ENCODE measurements around the gene DDX10. TPM values are rescaled to one million over a fixed set of nuclear protein-coding genes. Genes with fewer than 3 reads are reported as not detected.
A peak's percentile ranks its signal among the peaks of the same experiment; 100 is the strongest.

Gene DDX10
- total RNA-seq, 1 donor from 2014 or later: 32.2 TPM

- Mint-ChIP-seq H3K4me1 (ENCODE audit: low read depth, unreplicated experiment) (peaks cover 4% of the 10 kb centered on the region), H3K27ac (ENCODE audit: unreplicated experiment) (no peak overlapping the region), H3K9me3 (ENCODE audit: unreplicated experiment) (no peaks in the 10 kb centered on the region), H3K27me3 (ENCODE audit: low read depth, unreplicated experiment) (no peaks in the 10 kb centered on the region), H3K4me3 (ENCODE audit: unreplicated experiment) (no peak overlapping the region), H3K36me3 (ENCODE audit: low read depth, unreplicated experiment) (no peaks in the 10 kb centered on the region)
- H3K4me3 ChIP-seq (ENCODE audit: insufficient read depth, low read depth, low read length): no peak overlapping the region
- DNase-seq (ENCODE audit: low read depth) (peak; percentile 67), FAIRE-seq (no peak)
- no peak overlapping the region for H3K9ac ChIP-seq (ENCODE audit: low read length)
- H3K36me3 ChIP-seq (ENCODE audit: insufficient read depth, low read length): no peaks in the 10 kb centered on the region
- H3K4me1 ChIP-seq (ENCODE audit: insufficient read depth, low read length): peaks cover 18% of the 10 kb centered on the region
- no peaks in the 10 kb centered on the region for H4K20me1 ChIP-seq (ENCODE audit: insufficient read depth, low read length)
- TF ChIP-seq EZH2 (IDR thresholded peaks at IDR 0.05; ENCODE audit: insufficient read depth, low read length): no peak
- TF ChIP-seq CTCF (IDR thresholded peaks at IDR 0.05; ENCODE audit: insufficient read depth, low read depth, low read length): no peak
- H3K27me3 ChIP-seq (ENCODE audit: insufficient read depth, low read length): no peaks in the 10 kb centered on the region
- H3K27ac ChIP-seq (ENCODE audit: low read depth, low read length): no peak overlapping the region
- no peak overlapping the region for H2AFZ ChIP-seq (ENCODE audit: low read depth, low read length)
- no peaks in the 10 kb centered on the region for H3K9me3 ChIP-seq (ENCODE audit: insufficient read depth, low read depth, low read length)
- H3K79me2 ChIP-seq (ENCODE audit: insufficient read depth, low read length): peaks cover 4% of the 10 kb centered on the region
- peak overlapping the region; percentile 25 for H3K4me2 ChIP-seq (ENCODE audit: low read length)
These were observed 200.5 kb downstream of the DDX10 start for GRCh38 chr11:108865406-108865805.

- Histone ChIP-seq H3K9me3 (ENCODE audit: insufficient read depth, low read depth, low read length) (no peaks in the 10 kb centered on the region), H3K27me3 (ENCODE audit: insufficient read depth, low read length) (no peaks in the 10 kb centered on the region), H3K4me1 (ENCODE audit: insufficient read depth, low read length) (peaks cover 32% of the 10 kb centered on the region), H3K9ac (ENCODE audit: low read length) (no peak overlapping the region), H3K27ac (ENCODE audit: low read depth, low read length) (no peak overlapping the region), H3K36me3 (ENCODE audit: insufficient read depth, low read length) (no peaks in the 10 kb centered on the region), H3K4me3 (ENCODE audit: insufficient read depth, low read depth, low read length) (no peak overlapping the region), H3K4me2 (ENCODE audit: low read length) (no peak overlapping the region), H4K20me1 (ENCODE audit: insufficient read depth, low read length) (no peaks in the 10 kb centered on the region), H2AFZ (ENCODE audit: low read depth, low read length) (no peak overlapping the region), H3K79me2 (ENCODE audit: insufficient read depth, low read length) (peaks cover 4% of the 10 kb centered on the region)
- Mint-ChIP-seq H3K4me1 (ENCODE audit: low read depth, unreplicated experiment) (peaks cover 16% of the 10 kb centered on the region), H3K27me3 (ENCODE audit: low read depth, unreplicated experiment) (no peaks in the 10 kb centered on the region), H3K27ac (ENCODE audit: unreplicated experiment) (no peak overlapping the region), H3K4me3 (ENCODE audit: unreplicated experiment) (no peak overlapping the region), H3K9me3 (ENCODE audit: unreplicated experiment) (no peaks in the 10 kb centered on the region), H3K36me3 (ENCODE audit: low read depth, unreplicated experiment) (no peaks in the 10 kb centered on the region)
- FAIRE-seq: no peak
- no peak for DNase-seq (ENCODE audit: low read depth)
- TF ChIP-seq EZH2 (IDR thresholded peaks at IDR 0.05; ENCODE audit: insufficient read depth, low read length): no peak
- TF ChIP-seq CTCF (IDR thresholded peaks at IDR 0.05; ENCODE audit: insufficient read depth, low read depth, low read length): no peak
These were observed 201.9 kb downstream of the DDX10 start for GRCh38 chr11:108866781-108867180.

- Mint-ChIP-seq H3K4me1 (ENCODE audit: low read depth, unreplicated experiment) (peaks cover 34% of the 10 kb centered on the region), H3K36me3 (ENCODE audit: low read depth, unreplicated experiment) (no peaks in the 10 kb centered on the region), H3K9me3 (ENCODE audit: unreplicated experiment) (peaks cover 3% of the 10 kb centered on the region), H3K27ac (ENCODE audit: unreplicated experiment) (peak overlapping the region; percentile 97), H3K27me3 (ENCODE audit: low read depth, unreplicated experiment) (no peaks in the 10 kb centered on the region), H3K4me3 (ENCODE audit: unreplicated experiment) (peak overlapping the region; percentile 14)
- TF ChIP-seq EZH2 (IDR thresholded peaks at IDR 0.05; ENCODE audit: insufficient read depth, low read length) (no peak), CTCF (IDR thresholded peaks at IDR 0.05; ENCODE audit: insufficient read depth, low read depth, low read length) (no peak)
- Histone ChIP-seq H3K9ac (ENCODE audit: low read length) (peak overlapping the region; percentile 79), H3K4me3 (ENCODE audit: insufficient read depth, low read depth, low read length) (peak overlapping the region; percentile 13), H2AFZ (ENCODE audit: low read depth, low read length) (no peak overlapping the region), H3K27me3 (ENCODE audit: insufficient read depth, low read length) (no peaks in the 10 kb centered on the region), H3K79me2 (ENCODE audit: insufficient read depth, low read length) (peaks cover 4% of the 10 kb centered on the region), H3K4me1 (ENCODE audit: insufficient read depth, low read length) (peaks cover 62% of the 10 kb centered on the region), H3K36me3 (ENCODE audit: insufficient read depth, low read length) (no peaks in the 10 kb centered on the region), H3K4me2 (ENCODE audit: low read length) (peak overlapping the region; percentile 77), H3K9me3 (ENCODE audit: insufficient read depth, low read depth, low read length) (no peaks in the 10 kb centered on the region), H4K20me1 (ENCODE audit: insufficient read depth, low read length) (no peaks in the 10 kb centered on the region), H3K27ac (ENCODE audit: low read depth, low read length) (peak overlapping the region; percentile 94)
- peak; percentile 96 for FAIRE-seq
- DNase-seq (ENCODE audit: low read depth): peak; percentile 90
These were observed 205.6 kb downstream of the DDX10 start for GRCh38 chr11:108870373-108871020.
